HG03439 (cell line): ENCODE results near the gene GLIS1.

Experiments used
- ATAC-seq: cut with Tn5 transposase; IDR thresholded peaks from one replicate; pipeline ENCODE4 v1.9.1; 2021; ENCODE audit warnings: mild to moderate bottlenecking, moderate library complexity; ENCODE audit not compliant: unreplicated experiment

Gene GLIS1

GRCh38 chr1:53600561-53600960, 138.4 kb downstream of the GLIS1 start:
- no peak for ATAC-seq

GRCh38 chr1:53600001-53600400, 139.0 kb downstream of the GLIS1 start:
- ATAC-seq, result no peak

GRCh38 chr1:53599481-53599880, 139.5 kb downstream of the GLIS1 start:
- ATAC-seq, result no peak

GRCh38 chr1:53598966-53599365, 140.0 kb downstream of the GLIS1 start:
- ATAC-seq, result no peak

- no peak for ATAC-seq
Observed at GRCh38 chr1:53595906-53596305, 143.1 kb downstream of the GLIS1 start.

- no peak for ATAC-seq
Observed at GRCh38 chr1:53594391-53595180, 144.4 kb downstream of the GLIS1 start.

GRCh38 chr1:53593758-53594380, 145.1 kb downstream of the GLIS1 start:
- no peak for ATAC-seq

GRCh38 chr1:53592985-53593757, 145.8 kb downstream of the GLIS1 start:
- ATAC-seq, result no peak

- ATAC-seq, result no peak
Observed at GRCh38 chr1:53592521-53592982, 146.4 kb downstream of the GLIS1 start.

- ATAC-seq, result no peak
Observed at GRCh38 chr1:53591924-53592323, 147.0 kb downstream of the GLIS1 start.

- no peak for ATAC-seq
Observed at GRCh38 chr1:53590531-53591515, 148.1 kb downstream of the GLIS1 start.

- no peak for ATAC-seq
Observed at GRCh38 chr1:53590104-53590503, 148.9 kb downstream of the GLIS1 start.

GRCh38 chr1:53589043-53589887, 149.7 kb downstream of the GLIS1 start:
- no peak for ATAC-seq

- no peak for ATAC-seq
Observed at GRCh38 chr1:53588053-53588779, 150.7 kb downstream of the GLIS1 start.

- ATAC-seq, result no peak
Observed at GRCh38 chr1:53587252-53587988, 151.5 kb downstream of the GLIS1 start.

- no peak for ATAC-seq
Observed at GRCh38 chr1:53586765-53587164, 152.2 kb downstream of the GLIS1 start.

GRCh38 chr1:53585565-53585964, 153.4 kb downstream of the GLIS1 start:
- ATAC-seq, result no peak

GRCh38 chr1:53585129-53585528, 153.8 kb downstream of the GLIS1 start:
- no peak for ATAC-seq
